GM19099 (cell line): Measurements from ENCODE around the gene CAPZB.

ENCODE experiments used
- POLR2A ChIP-seq: IDR thresholded peaks from 3 replicates; pipeline ENCODE4 v1.6.1; 2011; ENCODE audit warnings: low read depth; ENCODE audit not compliant: insufficient read length; ENCODE audit errors: extremely low read depth

CAPZB gene

GRCh38 chr1:19461220-19461554 is 24.2 kb downstream of the CAPZB start:
- no peak for TF ChIP-seq POLR2A

GRCh38 chr1:19460535-19461219 is 24.7 kb downstream of the CAPZB start:
- TF ChIP-seq POLR2A: no peak

- TF ChIP-seq POLR2A: no peak
Measured at GRCh38 chr1:19458815-19459417, 26.4 kb downstream of the CAPZB start.

- no peak for TF ChIP-seq POLR2A
Measured at GRCh38 chr1:19457607-19458006, 27.7 kb downstream of the CAPZB start.

- no peak for TF ChIP-seq POLR2A
Measured at GRCh38 chr1:19456968-19457441, 28.3 kb downstream of the CAPZB start.

- no peak for TF ChIP-seq POLR2A
Measured at GRCh38 chr1:19455353-19455752, 30.0 kb downstream of the CAPZB start.

GRCh38 chr1:19454265-19455146 is 30.8 kb downstream of the CAPZB start:
- no peak for TF ChIP-seq POLR2A

- no peak for TF ChIP-seq POLR2A
Measured at GRCh38 chr1:19453741-19454201, 31.6 kb downstream of the CAPZB start.

- no peak for TF ChIP-seq POLR2A
Measured at GRCh38 chr1:19452221-19452663, 33.1 kb downstream of the CAPZB start.

- no peak for TF ChIP-seq POLR2A
Measured at GRCh38 chr1:19450811-19451515, 34.4 kb downstream of the CAPZB start.

GRCh38 chr1:19449454-19450228 is 35.7 kb downstream of the CAPZB start:
- TF ChIP-seq POLR2A: no peak

GRCh38 chr1:19448491-19449439 is 36.6 kb downstream of the CAPZB start:
- no peak for TF ChIP-seq POLR2A

GRCh38 chr1:19447550-19447949 is 37.8 kb downstream of the CAPZB start:
- no peak for TF ChIP-seq POLR2A
